Liver (tissue), 9 donors: ENCODE results near the gene CREB3L2. TPM values are rescaled to one million over a fixed set of nuclear protein-coding genes. Genes with fewer than 3 reads are reported as not detected.

Source experiments
- DNase-seq: peaks from one replicate; pipeline ENCODE4 v3.0.0-alpha.2; 2017; ENCODE audit warnings: low spot score
- H3K27ac ChIP-seq, 2 donors: one replicate each; pipeline ENCODE4 v1.7.0; 2013; ENCODE audit warnings: inconsistent platforms in 2 of 2, low read length in 2 of 2, control low read depth in 1 of 2, low read depth in 1 of 2, mild to moderate bottlenecking in 1 of 2
- H3K27me3 ChIP-seq, 4 donors: one replicate each; pipeline versions ENCODE4 v1.6.1 to v1.7.0; 2013; ENCODE audit warnings: low read length in 3 of 4, inconsistent platforms in 1 of 4, mild to moderate bottlenecking in 1 of 4, moderate library complexity in 1 of 4; ENCODE audit not compliant: control insufficient read depth in 4 of 4, insufficient read depth in 4 of 4
- H3K36me3 ChIP-seq, 4 donors: one replicate each; pipeline versions ENCODE4 v1.6.1 to v1.7.0; 2013; ENCODE audit warnings: low read length in 3 of 4, mild to moderate bottlenecking in 3 of 4, low read depth in 1 of 4, moderate library complexity in 1 of 4; ENCODE audit not compliant: control insufficient read depth in 4 of 4, insufficient read depth in 3 of 4
- H3K4me1 ChIP-seq, 4 donors: one replicate each; pipeline versions ENCODE4 v1.6.1 to v1.7.0; 2013; ENCODE audit warnings: low read length in 3 of 4, mild to moderate bottlenecking in 3 of 4, moderate library complexity in 1 of 4; ENCODE audit not compliant: control insufficient read depth in 4 of 4, insufficient read depth in 4 of 4
- H3K4me3 ChIP-seq, 3 donors: one replicate each; pipeline versions ENCODE4 v1.6.1 to v1.7.0; 2013; ENCODE audit warnings: low read length in 3 of 3, control low read depth in 1 of 3, low read depth in 1 of 3, mild to moderate bottlenecking in 1 of 3
- H3K9ac ChIP-seq, 2 donors: one replicate each; pipeline ENCODE4 v1.7.0; 2013; ENCODE audit warnings: low read length in 2 of 2, mild to moderate bottlenecking in 2 of 2, moderate library complexity in 2 of 2, control low read depth in 1 of 2, low read depth in 1 of 2
- H3K9me3 ChIP-seq, 4 donors: one replicate each; pipeline versions ENCODE4 v1.6.1 to v1.7.0; 2013; ENCODE audit warnings: low read length in 3 of 4; ENCODE audit not compliant: control insufficient read depth in 4 of 4
- CTCF ChIP-seq: fragments of 150-350 bp; IDR thresholded peaks from 2 replicates; pipeline ENCODE4 v1.5.1; 2017; ENCODE audit warnings: improper control_type of control experiment, low read depth, low read length; ENCODE audit not compliant: missing input control
- EGR1 ChIP-seq, 2 donors: IDR thresholded peaks; 2 replicates each; pipeline ENCODE4 v1.6.1; 2016 to 2018; ENCODE audit warnings: antibody characterized with exemption in 2 of 2, low read depth in 2 of 2
- FOXA2 ChIP-seq: IDR thresholded peaks from 2 replicates; pipeline ENCODE4 v1.6.1; 2016; ENCODE audit warnings: antibody characterized with exemption
- GABPA ChIP-seq, 2 donors: IDR thresholded peaks in 1 of 2; conservative IDR thresholded peaks in 1 of 2; 2 replicates each; pipeline ENCODE4 v1.6.1; 2016; ENCODE audit warnings: antibody characterized with exemption in 2 of 2, mild to moderate bottlenecking in 1 of 2, moderate library complexity in 1 of 2
- HNF4A ChIP-seq, 2 donors: conservative IDR thresholded peaks; 2 replicates each; pipeline ENCODE4 v1.6.1; 2016; ENCODE audit warnings: antibody characterized with exemption in 2 of 2, mild to moderate bottlenecking in 2 of 2
- HNF4G ChIP-seq: IDR thresholded peaks from 2 replicates; pipeline ENCODE4 v1.6.1; 2016; ENCODE audit warnings: antibody characterized with exemption
- JUND ChIP-seq, 2 donors: IDR thresholded peaks; 2 replicates each; pipeline ENCODE4 v1.6.1; 2016; ENCODE audit warnings: antibody characterized with exemption in 2 of 2
- MAX ChIP-seq: IDR thresholded peaks from 2 replicates; pipeline ENCODE4 v1.6.1; 2016; ENCODE audit warnings: antibody characterized with exemption
- NR2F2 ChIP-seq: IDR thresholded peaks from 2 replicates; pipeline ENCODE4 v1.6.1; 2016; ENCODE audit warnings: antibody characterized with exemption
- RAD21 ChIP-seq, 2 donors: IDR thresholded peaks; 2 replicates each; pipeline ENCODE4 v1.6.1; 2016; ENCODE audit warnings: antibody characterized with exemption in 2 of 2, mild to moderate bottlenecking in 2 of 2
- REST ChIP-seq: IDR thresholded peaks from 2 replicates; pipeline ENCODE4 v1.6.1; 2016; ENCODE audit warnings: antibody characterized with exemption, mild to moderate bottlenecking
- RXRA ChIP-seq, 2 donors: IDR thresholded peaks; 2 replicates each; pipeline ENCODE4 v1.6.1; 2017 to 2018; ENCODE audit warnings: antibody characterized with exemption in 2 of 2, mild to moderate bottlenecking in 1 of 2
- SP1 ChIP-seq: IDR thresholded peaks from 2 replicates; pipeline ENCODE4 v1.6.1; 2018; ENCODE audit warnings: antibody characterized with exemption, mild to moderate bottlenecking
- TAF1 ChIP-seq: conservative IDR thresholded peaks from 2 replicates; pipeline ENCODE4 v1.6.1; 2016; ENCODE audit warnings: antibody characterized with exemption, mild to moderate bottlenecking
- YY1 ChIP-seq: IDR thresholded peaks from 2 replicates; pipeline ENCODE4 v1.6.1; 2016; ENCODE audit warnings: antibody characterized with exemption, mild to moderate bottlenecking
- ZBTB33 ChIP-seq: IDR thresholded peaks from 2 replicates; pipeline ENCODE4 v1.6.1; 2016; ENCODE audit warnings: antibody characterized with exemption
- polyA plus RNA-seq, 2 donors: library from polyadenylated mRNA; stranded (reverse) in 1 of 2; unstranded in 1 of 2; fragments of 200-250 nt in 1 of 2; fragments of >200 nt in 1 of 2; fragmentation: Nextera tagmentation in 1 of 2; extraction: Ambion mirVana in 1 of 2; gene quantifications; one replicate each; pipeline versions ENCODE4 v1.2.1 to v1.2.3, GENCODE V29; 2013 to 2015
- total RNA-seq, 2 donors: library from RNA; depleted of rRNA; stranded (reverse); fragments of >200 nt; gene quantifications; one replicate each; pipeline ENCODE4 v1.2.3, GENCODE V29; 2014
- TF ChIP-seq, protein P1 (sequence below): IDR thresholded peaks from 2 replicates; pipeline ENCODE4 v1.6.1; 2016; ENCODE audit warnings: antibody characterized with exemption
- donor health status: healthy.
- donor health status: healthy.
- donor health status: healthy.
- donor health status: healthy.
- donor health status: healthy.

CREB3L2 gene
- total and polyA plus RNA-seq, 4 donors = 6.7 to 16.6 (median 9.9) TPM

GRCh38 chr7:137937202-137937560, 64.7 kb downstream of the CREB3L2 start:
- no peak overlapping the region for H3K27ac ChIP-seq
- peaks cover 7 to 39% (median 14%) of the 10 kb centered on the region in 4 donors for H3K4me1 ChIP-seq
- TF ChIP-seq, protein P1, sequence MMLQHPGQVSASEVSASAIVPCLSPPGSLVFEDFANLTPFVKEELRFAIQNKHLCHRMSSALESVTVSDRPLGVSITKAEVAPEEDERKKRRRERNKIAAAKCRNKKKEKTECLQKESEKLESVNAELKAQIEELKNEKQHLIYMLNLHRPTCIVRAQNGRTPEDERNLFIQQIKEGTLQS = no peak
- no peak for TF ChIP-seq TAF1
- no peak for TF ChIP-seq RAD21 (IDR thresholded peaks at IDR 0.05)
- no peak for TF ChIP-seq REST
- TF ChIP-seq RXRA (IDR thresholded peaks at IDR 0.05) = no peak
- no peak for TF ChIP-seq EGR1 (IDR thresholded peaks at IDR 0.05; ENCODE audit: low read depth in 2 of 2)
- no peak for TF ChIP-seq SP1
- TF ChIP-seq GABPA (IDR thresholded peaks at IDR 0.05 in 1 of 2, conservative IDR thresholded peaks at IDR 0.05 in 1 of 2) = no peak
- no peak for TF ChIP-seq MAX
- TF ChIP-seq JUND (IDR thresholded peaks at IDR 0.05) = no peak
- no peak for TF ChIP-seq NR2F2
- TF ChIP-seq FOXA2 = no peak
- no peak for TF ChIP-seq HNF4A (conservative IDR thresholded peaks at IDR 0.05)
- TF ChIP-seq HNF4G = no peak
- TF ChIP-seq ZBTB33 = no peak
- no peak for TF ChIP-seq YY1
- no peak for TF ChIP-seq CTCF
- H3K4me3 ChIP-seq = no peak overlapping the region
- no peak for DNase-seq
- H3K9me3 ChIP-seq = no peaks in the 10 kb centered on the region
- H3K9ac ChIP-seq = no peak overlapping the region
- H3K27me3 ChIP-seq = no peaks in the 10 kb centered on the region
- no peaks in the 10 kb centered on the region for H3K36me3 ChIP-seq
